MV-4-11 (cell line): Measurements from ENCODE around the gene MTMR10.
A peak's percentile ranks its signal among the peaks of the same experiment; 100 is the strongest.

ENCODE experiments used
- DNase-seq: peaks from one replicate; lab custom pipeline; 2025; lab: John Stamatoyannopoulos, UW

MTMR10 gene

DNA sequence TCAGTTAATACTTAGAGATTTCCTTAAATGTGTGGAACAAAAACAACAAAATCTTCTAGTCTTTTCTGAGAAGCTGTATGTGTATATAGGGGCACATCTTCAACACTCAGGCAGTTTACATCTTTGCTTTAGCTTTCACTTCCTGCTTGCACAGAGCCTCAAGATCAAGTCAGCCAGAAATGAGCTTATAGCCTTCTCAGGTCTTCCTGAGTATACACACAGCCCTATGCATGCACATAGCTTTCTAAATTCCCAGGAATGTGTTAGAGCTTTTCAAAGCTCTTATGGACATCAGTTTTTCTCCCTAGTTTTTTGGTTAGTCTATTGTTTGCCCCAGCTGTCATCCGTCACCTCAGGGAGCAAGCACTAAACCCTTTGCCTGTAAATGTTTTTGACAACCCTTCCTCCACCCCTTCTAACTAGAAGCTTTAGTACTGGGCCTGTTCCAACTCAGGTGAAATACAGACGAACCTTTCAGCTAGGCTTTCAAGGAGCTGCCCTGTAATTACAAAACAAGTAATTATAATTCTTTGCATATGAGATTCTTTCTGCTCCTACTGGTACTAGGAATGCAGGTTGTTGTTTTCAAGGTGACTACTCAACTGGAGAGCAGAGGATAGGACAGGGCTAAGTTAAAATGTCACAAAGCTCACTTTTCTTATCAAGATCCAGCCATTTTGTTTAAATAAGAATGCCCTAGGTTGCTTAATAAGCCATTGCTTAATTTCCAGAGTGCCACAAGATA, 22.6 kb upstream of the MTMR10 start:
- peak; percentile 83 for DNase-seq

DNA sequence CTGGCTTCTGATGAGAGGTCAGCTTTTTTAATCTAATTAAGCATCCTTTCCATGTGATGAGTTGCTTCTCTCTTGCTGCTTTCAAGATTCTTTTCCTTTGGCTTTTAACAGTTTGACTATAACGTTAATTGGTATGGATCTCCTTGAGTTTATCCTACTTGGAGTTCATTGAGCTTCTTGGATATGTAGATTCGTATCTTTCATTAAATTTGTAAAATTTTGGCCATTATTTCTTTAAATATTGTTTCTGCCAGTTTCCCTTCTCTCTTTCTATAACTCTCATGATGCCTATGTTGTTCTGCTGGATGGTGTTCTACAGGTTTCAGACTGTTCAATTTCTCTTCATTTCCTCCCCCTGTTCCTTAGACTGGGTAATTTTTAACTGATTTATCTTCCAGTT, 21.0 kb upstream of the MTMR10 start:
- DNase-seq = no peak

DNA sequence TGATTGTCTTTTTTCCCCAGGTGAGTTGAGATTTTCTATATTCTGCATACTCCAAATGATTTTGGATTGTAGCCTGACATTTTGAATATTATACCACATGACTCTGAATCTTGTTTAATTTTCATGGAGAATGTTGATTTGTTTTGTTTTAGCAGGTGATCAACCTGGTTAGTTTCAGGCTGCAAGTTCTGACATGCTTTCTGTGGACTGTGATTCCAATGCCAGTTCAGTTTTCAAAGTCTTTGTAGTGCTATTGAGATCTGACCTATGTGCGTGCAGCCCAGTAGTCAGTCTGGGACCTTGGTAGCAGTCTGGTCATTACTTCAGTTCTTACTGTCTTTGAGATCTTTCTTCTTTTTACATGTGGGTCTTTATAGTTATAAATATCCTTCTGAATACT, 18.6 kb upstream of the MTMR10 start:
- DNase-seq = no peak

DNA sequence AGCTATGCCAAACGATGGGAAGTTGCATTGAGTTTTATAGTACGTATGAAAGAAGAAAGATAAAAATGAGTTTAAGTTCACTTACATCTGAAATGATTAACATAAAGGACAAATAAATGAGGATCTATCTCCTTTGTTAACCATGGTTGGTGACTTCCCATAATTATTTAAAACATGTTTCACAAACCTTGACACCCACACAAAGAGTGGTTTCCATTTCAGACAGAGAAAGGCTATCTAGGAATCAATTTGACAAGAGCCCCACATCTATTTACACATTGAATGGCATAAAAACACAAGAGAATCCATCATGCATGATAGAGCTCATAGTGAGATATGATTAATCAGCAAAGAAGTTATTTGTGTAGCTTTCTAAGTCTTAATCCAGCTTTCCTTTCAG, 14.2 kb upstream of the MTMR10 start:
- peak; percentile 48 for DNase-seq

DNA sequence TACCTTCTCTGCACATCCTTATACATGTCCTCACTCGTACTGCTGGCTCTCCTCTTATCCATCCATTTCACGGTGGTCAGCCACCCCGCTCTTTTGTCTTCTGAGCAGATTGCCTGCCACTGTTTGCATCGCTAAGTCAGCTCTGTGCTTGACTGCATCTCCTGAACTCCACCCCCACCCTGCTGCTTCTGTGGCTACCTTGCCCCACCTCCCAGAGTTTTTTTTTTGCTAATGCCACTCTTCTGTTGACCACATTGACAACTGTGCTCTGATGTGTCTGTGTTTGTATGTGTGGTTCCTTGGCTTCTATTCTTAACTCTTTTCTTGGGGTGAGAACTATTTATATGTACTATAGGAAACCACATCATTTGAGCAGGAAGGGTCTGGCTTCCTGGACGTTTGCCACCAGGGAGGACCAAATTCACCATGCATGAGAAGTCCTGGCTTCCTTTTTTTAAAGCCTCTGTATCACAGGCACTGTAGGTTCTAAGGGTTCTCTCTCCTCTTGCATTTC, 12.8 kb upstream of the MTMR10 start:
- DNase-seq = peak; percentile 99

DNA sequence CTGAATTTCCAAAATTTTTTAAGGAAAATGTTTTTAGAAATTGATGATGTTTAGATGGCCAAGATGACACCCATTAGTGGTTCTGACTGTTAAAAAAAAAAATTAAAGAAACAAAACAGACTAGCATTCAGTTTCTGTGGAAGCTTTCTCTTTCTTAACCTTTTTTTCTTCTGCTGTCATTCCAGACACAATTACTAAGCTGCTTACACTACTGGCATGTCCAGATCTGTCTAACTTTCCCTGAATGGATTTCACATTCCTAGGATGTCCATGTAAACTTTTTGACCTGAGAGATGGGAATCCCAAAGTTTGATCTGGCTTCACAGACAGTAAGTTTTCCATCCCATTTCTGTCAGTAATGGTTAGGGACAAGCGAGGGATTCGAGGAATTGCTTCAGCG, 10.3 kb upstream of the MTMR10 start:
- DNase-seq = no peak

DNA sequence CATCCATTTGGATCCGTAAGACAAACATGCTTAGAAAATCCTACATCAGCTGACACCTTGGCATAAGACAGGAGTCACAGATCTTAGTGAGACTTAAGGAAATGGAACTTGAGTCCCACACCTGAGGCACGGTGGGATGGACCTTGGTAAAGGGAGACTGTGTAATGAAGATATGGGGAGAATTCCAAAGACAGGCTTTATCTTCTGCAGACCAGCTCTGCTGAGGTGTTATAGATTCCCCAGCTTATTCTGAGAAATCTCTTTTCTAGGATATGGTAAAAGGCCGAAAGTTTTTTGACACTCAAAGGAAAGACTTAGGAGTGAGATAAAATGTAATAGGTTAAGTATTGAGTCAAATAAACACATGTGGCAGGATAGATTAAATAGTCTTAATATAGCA, 8.3 kb upstream of the MTMR10 start:
- DNase-seq = no peak

DNA sequence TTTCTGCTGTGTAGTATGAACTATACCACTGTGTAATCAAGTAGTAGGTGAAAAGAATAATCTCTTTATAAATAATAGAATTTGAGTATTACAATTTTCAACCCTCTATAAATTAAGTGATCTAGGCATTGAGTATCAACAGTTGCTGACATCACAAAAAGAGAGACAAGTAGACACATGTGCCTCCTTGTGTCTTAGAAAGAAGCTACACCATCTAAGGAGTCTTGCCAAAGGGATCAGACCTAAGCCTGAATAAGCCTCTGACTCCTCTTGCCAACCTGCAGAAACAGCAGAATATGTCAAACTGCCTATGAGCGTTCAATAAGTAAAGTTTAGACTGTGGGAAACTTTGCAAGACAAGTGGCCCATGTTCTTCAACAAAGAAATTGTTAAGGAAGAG, 5.8 kb upstream of the MTMR10 start:
- DNase-seq = no peak

DNA sequence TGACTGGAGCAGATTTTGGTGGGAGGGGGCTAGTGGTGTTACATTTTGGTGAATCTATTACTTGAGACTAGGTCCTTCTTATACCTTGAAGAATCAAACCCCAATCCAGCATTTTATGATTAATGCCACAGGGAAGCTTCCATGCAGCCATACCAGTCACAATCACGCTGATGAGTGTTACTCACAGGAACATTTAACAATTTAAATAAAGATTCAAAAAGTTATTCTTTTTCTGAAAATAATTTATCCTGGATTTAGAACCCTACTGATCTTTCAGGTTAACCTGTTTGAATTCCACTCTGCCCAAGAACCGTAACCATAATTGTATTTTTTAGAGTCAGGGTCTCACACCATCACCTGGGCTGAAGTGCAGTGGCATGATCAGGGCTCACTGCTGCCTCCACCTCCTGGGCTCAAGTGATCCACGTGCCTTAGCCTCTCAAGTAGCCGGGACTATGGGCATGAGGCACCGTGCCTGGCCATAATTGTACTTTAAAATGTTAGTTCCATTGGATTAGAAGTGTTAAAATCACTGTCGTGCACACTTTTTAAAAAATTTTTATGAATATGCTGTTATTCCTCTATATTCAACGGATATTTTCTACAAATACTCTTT, 929 bp upstream of the MTMR10 start:
- DNase-seq = no peak

DNA sequence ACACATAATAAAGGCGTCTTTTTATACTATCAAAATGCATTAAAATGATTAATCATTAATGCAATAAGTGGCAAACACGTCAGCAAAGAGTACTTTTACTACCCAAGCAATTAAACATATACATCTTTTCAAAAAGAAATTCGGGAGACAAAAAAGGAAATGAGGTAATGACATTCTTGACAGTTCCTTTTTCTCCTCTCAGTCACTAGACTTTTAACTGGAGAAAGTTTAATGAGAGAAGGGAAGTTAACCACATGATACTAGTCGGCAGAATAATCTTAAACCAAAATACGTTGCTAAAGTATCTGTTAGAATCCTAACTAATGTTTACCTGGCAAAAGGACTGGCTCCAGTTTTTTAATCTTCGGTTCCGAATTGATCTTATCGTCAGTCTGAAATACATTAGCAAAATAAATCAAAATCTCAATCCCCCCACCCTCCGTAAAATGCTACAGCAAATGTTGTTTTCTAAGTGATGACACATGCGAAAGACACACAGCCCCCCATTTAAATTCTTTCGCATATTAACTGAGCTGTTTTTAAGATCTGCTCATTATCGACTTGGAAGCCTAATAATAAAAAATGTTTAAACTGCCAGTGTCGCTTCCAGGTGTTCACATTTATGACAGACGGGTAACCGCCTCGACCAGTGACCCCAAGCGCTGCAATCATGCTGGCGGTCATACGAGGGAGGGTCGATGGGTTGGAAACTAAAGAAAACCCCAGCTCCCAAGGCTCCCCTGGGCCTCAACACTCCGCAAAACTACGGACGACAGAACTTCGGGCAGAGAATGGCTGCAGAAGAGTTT, 778 bp downstream of the MTMR10 start:
- peak; percentile 68 for DNase-seq

DNA sequence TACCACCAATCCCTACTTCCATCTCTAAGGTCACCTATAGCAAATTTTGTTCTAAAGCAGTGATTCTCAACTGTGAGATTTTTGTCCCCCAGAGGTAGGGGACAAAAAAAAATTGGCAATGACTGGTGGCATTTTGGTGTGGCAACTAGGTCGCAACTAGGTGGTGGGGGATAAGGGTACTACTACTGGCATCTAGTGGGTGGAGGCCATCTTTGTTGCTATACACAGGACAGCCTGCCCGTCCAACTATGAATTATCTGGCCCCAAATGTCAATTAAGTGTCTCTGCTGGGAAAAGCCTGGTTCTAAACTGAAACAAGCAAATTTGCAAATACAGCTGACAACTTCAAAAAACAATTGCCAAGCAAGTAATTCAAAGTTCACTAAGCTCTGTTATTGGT, 1.4 kb downstream of the MTMR10 start:
- no peak for DNase-seq

DNA sequence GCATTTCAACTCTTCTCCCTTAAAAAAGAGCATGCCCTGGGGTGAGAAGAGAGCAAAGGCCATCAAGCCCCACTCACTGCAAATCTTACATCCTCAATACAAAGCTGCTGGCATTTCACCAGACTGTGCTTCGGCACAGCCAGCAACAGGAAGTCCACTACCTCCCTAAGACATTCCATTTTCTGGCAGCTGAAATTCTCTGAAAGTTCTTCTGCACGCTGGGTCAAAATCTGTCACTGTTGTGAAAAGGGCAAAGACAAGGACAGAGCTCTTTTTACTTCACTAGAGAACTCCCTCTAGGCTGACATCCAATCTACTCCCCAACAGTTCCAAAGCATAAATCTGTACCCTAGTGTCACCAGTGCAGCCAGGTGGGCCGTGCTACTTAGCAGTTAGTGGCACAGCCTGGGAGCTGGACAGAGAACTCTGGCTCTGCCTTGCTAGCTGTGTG, 6.3 kb downstream of the MTMR10 start:
- DNase-seq = no peak

DNA sequence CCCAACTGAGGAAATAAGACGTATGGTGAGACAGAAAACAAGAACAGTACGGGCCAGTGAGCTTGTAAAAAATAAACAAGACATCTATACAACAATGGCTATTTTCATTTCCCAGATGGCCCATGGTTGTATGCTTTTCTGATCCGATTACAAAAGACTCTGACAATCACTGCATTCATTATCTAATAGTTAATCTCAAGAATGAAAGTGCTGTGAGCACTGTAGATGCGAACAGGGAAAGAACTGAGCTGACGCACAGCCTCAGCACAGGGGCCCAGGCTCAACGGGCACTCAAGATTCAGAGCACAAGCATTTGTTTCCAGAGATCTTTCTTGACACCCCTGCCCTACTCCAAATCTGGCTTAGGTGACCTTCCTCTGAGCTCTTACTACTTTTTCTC, 6.9 kb downstream of the MTMR10 start:
- DNase-seq = no peak

DNA sequence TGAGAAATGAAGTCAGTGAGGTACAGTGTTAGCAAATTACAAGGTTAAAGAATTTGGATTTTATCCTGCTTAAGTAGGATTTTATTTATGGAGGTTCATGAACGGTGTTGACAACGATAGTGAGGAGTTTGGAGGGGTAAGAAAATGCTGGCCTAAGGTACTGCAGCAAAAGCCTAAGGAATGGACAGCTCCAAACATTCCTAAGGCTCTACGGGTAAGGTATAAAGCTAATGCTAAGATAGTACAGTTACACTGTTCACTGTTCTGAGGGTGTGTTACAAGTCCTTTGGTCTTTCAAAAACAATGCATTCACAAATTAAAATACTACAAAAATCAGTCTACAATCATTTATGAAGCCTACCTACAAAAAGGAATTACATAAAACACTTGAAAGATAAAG, 7.3 kb downstream of the MTMR10 start:
- DNase-seq = no peak

DNA sequence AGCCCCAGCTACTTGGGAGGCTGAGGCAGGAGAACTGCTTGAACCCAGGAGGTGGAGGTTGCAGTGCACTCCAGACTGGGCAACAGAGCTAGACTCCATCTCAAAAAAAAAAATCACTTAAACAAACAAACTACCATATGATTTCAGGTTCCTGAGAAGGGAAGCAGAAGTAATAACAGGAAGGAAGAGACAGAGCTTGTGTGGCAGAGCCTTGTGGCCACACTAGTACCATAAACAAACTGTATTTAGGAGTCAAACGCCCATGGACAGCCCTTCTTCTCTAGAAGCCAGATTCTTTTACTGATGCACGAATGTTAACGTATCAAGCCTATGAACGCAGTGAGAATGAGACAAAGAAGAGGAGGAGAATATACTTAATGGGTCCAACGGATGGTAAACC, 12.0 kb downstream of the MTMR10 start:
- peak; percentile 81 for DNase-seq

DNA sequence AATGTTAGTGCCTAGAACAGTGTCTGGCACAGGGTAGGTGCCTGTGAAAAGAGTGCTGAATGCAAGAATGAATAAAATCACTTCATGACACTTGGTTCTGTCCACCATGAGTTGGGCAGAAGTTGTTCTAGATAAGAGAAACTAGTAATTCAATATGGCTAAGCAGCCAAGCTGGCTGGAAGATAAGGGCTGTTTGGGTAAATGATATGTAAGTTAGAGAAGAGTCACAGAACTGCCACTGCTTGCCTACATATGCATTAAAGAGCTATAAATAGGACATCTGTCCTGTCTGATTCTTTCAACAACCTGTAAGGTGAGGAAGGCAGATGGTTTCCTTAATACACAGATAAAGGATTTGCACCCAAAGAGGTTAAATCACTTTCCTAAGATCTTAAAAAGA, 13.1 kb downstream of the MTMR10 start:
- DNase-seq = no peak

DNA sequence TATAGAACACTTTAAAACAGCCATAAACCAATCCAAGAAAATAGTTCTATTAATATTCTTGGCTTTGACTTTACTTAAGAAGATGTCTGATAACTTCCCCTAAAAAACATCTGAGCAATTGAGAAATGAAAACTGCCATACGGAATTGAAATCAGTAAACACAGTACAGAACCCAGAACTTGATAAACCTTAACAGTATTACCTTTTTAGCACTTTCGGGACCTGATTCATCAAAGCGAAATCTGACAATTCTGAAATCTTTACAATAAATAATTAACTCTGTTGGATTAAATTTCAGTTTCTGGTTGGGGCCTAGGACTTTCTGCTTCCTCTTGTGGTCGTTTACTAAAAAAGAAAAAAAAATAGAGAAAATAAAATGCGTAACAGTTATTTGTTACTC, 17.3 kb downstream of the MTMR10 start:
- DNase-seq = no peak

DNA sequence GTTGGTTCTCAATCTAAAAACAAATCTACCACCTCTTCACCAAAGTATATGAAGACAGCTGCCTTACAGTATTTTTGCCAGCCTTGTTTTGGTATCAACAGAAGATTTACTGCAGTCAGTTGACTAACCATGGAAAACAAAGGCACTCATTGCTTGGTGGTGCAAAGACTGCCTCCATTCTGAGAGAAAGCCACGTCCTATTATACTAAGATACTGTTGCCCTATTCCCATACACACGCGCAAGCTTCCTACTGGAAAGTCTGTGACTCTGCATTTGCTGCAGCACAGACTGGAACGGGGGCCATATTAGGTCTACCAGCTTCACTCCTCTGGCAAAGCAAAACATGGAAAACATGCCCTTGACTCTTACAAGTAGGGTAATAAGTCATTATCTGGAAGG, 18.0 kb downstream of the MTMR10 start:
- DNase-seq = no peak

DNA sequence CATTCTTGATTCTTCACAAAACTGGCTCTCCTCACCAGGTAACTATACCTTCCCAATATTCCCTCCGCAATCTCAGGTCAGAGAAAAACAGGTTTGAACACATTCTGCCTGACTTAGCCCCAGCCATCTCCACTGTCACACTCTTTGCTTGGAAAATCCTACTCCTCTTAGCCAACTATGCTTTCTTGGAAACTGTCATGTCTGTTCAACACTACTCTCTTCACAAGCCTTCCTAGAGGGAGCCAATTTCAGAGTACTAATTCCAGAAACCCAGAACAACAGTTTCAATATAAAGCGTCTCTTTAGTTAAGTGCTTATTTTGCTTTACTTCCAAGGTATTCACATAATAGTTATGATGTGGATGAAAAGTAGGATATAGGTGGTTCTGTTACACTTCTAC, 21.7 kb downstream of the MTMR10 start:
- DNase-seq = no peak

DNA sequence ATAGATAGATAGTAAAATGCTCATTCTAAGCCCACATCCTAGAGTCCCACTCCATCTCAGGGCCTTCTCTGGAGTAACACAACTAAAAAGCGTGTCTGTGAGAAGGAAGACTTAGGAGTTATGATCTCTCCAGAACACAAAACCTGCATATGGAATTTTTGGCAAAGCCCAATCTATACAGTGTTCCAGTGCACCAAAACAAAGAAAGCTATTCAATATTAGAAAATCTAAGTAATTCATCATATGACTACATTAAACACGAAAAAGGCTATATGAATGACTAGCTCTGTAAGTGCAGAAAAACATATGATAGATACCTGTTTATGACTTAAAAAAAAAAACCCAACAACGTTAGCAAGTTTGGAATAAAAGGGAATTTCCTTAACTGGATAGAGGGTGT, 27.7 kb downstream of the MTMR10 start:
- DNase-seq = no peak

DNA sequence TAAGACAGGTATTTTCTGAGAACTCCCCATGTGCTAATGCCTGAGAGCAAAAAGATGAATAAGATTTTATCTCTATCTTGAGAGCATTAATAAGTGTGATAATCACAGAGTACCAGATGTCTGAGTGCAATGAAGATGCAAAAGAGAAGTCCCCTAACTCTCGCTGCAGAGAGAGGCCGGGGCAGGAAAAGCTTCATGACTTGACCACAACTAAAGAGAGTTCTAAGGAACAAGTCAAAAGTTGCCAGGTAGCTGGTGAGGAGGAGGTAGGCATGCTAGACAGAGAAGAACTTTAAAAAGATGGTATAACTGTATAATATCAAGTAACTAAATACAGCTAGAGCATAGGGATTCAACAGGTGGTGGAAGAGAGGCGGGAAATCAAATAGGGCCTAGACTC, 28.8 kb downstream of the MTMR10 start:
- no peak for DNase-seq

DNA sequence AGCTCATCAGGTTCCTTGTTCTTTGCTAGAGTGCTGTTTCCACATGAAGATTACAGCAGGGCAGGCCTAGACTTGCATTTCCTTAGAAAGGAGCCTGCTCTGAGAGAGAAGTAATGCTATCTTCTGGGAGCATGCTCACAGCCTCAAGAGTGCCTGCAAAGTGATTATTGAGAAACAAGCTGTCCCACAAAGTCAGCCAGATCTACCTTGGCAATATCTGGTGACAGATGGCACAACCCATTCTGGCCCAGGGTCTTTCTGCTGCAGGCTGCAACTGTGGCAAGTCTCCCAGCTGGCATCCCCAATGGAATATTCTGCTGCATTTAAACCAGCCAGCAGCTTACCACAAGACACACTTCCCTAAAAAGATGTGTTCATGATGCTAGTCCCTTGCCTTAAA, 29.3 kb downstream of the MTMR10 start:
- peak; percentile 87 for DNase-seq

DNA sequence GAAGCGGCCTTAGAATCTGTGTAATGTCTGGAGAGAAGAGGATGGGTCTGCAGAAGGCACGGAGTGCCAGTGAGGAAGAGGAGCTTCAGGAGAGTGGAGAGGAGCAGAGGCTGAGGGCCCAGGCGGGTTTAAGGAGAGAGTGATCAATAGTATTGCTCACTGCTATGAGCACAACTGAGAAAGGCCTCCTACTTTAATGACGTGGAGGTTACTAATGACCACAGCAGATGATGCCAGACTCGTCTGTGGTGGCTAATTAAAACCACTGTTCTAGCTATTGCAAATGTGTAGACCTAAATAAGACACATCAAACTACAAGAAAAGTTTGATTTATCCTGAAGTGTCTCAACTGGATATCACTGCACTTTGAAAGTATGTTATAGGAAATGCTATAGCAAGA, 33.2 kb downstream of the MTMR10 start:
- DNase-seq = no peak
